GM12892 (cell line): ENCODE data around the gene PLSCR4.

ENCODE experiments used
- POLR2A ChIP-seq: IDR thresholded peaks from 2 replicates; pipeline ENCODE4 v1.6.1; 2011; ENCODE audit warnings: low read depth, low read length, control low read depth
- POLR2AphosphoS5 ChIP-seq: IDR thresholded peaks from 2 replicates; pipeline ENCODE4 v1.6.1; 2011; ENCODE audit warnings: low read depth, low read length, control low read depth
- TAF1 ChIP-seq: IDR thresholded peaks from 2 replicates; pipeline ENCODE4 v1.6.1; 2011; ENCODE audit warnings: low read depth, mild to moderate bottlenecking, control low read depth, low read length, borderline replicate concordance

GRCh38 chr3:146268535-146269219, 17.8 kb upstream of the PLSCR4 start:
- no peak for TF ChIP-seq POLR2AphosphoS5
- TF ChIP-seq POLR2A = no peak
- no peak for TF ChIP-seq TAF1
